GM19238 (cell line): ENCODE results near the gene OARD1.
A peak's percentile ranks its signal among the peaks of the same experiment; 100 is the strongest.
"Not testable (repeated sequence)": the region's sequence is repeated elsewhere in the genome, so short reads cannot be mapped to it uniquely, and the experiment has no call there.

Experiments
- DNase-seq: peaks from one replicate; pipeline ENCODE4 v3.0.0; 2011; ENCODE audit warnings: low spot score; ENCODE audit not compliant: insufficient read length

The OARD1 gene, protein sequence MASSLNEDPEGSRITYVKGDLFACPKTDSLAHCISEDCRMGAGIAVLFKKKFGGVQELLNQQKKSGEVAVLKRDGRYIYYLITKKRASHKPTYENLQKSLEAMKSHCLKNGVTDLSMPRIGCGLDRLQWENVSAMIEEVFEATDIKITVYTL

DNA sequence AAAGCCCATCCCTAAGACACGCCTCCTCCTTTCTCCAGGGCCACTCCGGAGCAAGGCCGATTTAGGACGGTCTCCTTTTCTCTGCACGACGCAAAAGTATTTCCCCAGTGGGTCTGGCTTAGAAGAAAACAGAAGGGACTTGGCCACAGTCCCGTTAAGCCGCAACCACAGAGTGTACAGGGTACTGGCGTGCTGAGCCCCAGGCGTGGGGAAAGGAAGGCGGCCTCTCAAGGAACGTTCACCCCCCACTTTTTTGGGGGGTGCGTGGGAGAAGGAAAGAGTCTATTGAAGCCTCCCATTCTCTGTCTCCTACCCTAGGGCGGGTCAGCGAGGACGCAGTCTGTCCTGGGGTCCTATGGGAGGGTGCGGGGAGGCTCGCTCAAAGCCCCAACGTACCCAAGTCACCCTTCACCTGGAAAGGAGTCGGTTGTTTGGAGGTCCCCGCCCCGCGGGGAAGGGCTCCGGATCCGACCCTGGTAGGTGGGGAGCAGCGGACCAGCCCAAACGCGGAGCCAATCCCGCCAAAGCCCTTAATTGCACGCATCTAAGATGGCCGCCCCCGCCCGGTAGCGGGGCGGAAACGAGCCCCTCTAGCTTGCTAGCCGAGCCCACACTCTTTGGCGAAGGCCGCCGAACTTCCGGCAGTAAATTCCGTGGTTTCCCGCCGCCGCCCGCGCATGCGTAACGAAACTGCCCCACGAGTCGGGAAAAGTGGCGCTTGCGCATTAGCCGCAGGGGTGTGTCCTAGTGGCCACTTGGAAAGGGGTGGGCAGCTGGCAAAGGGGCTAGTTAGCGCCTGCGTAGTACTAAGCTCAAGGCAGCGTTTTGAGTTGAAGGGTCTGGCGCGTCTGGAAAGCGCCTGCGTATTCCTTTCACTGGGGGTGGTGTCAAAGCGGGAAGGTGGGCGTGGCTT, at the start of gene OARD1:
Gene OARD1, minus strand, starts transcription at position 434 of the 913 bp plus-strand sequence. CDS start 722 bp downstream, outside the sequence.
- peak; percentile 79 for DNase-seq

DNA sequence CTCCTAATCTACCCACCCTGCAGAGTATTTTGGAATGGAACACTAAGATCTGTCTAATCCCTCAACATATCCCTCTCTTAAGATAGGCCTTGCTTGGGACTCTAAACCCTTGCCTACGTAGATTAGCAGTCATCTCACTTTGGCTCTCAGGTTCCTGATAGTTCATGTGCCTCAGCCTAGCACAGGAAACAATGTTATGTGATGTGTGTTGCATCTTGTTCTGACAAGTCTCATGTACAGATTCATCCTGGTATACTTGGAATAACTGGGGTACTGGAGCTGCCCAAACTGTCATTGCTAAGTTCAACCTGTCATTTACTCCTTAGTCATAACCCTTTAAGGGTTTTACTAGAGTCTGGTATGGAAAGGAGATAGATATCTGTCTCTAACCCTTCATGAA, 47.9 kb upstream of the OARD1 start:
- no peak for DNase-seq

DNA sequence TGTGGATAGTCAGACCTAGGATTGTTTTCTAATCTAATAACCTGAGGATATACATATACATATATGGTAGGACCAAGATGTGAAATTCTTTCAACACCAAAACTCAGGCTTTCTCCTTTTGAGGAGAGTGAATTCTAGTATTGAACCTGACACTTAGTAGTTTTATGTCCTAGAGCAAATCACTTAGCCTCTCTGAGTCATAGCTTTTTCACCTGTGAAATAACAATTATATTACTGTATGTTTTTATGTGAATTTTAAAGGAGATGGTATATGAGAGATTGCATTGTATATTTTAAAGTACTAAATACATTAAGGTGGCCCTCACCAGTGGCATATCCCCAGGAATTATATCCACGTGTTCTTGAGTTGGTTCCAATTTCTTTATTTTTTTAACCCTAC, 47.4 kb upstream of the OARD1 start:
- DNase-seq = no peak

DNA sequence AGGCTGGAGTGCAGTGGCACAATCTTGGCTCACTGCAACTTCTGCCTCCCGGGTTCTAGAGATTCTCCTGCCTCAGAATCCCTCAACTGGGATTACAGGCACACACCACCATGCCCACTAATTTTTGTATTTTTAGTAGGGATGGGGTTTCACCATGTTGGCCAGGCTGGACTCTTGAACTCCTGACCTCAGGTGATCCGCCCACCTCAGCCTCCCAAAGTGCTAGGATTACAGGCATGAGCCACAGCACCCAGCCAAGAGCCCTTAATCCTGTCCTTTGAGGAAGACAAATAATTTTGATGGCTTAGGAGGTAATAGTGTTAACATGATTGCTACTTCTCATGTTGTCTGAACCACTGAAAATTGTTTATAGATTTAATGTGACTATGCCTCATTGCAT, 42.9 kb upstream of the OARD1 start:
- DNase-seq = not testable (repeated sequence)

DNA sequence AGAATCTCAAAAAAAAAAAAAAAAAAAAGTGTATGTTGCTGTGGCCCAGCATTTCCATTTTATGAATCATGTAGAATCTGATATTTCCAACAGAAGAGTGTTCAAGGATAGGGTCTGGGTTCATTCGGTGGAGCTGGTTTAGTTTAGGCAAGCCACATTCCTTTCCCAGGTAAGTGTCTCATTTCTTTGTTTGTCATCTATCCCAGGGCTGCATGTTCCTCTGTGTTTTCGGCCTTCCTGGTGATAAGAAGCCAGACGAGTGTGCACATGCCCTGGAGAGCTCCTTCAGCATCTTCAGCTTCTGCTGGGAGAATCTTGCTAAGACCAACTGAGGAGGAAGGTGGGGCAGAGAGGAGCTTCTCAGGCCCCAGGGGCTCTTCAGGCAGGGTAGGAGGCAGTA, 38.9 kb upstream of the OARD1 start:
- DNase-seq = no peak

DNA sequence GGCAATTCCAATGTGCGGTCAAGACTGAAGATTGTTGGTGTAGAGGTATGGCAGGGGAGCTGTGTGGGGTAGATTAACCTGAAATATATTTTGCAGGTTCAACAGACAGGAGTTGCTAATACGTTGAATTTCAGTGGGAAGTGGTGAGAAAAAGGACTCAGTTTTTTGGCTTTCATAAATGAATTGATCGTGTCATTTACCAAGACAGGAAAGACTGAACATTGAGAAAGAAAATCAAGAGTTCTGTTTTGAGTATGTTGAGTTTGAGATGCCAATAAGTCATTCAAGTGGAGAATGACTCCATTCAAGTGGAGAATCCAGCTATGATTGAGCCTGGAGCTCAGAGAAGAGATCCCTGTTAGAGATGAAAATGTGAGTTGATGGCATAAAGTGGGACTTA, 31.7 kb upstream of the OARD1 start:
- no peak for DNase-seq

DNA sequence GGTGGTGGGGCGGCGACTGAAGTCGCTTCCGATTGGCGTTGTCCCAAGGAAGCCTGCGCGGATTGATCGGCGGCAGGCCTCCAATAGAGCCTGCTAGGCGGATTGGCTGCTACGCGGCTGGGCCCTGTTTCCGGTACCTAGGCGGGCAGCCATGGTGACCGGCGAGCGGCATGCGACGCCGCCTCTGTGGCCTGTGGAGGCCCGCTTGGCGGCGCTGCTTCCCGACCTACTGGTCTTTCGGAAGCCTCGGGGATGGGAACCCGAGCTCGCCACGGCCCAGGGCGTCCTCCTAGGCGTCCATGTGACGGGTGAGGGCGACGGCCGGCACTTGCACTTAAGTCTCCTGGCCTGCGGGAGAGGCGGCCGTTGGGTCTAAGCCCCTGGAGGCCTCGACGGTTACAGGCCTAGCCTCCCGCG, 28.7 kb upstream of the OARD1 start:
- DNase-seq = no peak

DNA sequence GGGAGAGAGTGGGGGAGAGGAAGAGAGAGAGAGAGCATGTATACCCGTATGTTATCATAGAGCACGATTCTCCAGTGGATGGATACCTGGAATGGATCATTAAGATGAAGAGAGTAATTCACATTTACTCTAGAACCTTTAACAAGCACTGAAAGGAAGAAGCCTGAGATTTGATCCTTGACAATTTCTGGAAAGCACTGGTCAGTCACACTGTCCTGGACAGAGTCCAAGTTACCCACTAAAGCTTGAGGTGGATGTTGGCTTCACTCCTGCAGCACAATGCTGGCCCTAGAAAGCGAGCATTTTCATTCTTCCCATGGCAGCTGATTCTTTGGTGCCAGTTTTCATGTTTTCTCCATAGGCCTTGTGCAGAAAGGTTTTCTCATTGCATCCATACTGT, 26.2 kb upstream of the OARD1 start:
- no peak for DNase-seq

DNA sequence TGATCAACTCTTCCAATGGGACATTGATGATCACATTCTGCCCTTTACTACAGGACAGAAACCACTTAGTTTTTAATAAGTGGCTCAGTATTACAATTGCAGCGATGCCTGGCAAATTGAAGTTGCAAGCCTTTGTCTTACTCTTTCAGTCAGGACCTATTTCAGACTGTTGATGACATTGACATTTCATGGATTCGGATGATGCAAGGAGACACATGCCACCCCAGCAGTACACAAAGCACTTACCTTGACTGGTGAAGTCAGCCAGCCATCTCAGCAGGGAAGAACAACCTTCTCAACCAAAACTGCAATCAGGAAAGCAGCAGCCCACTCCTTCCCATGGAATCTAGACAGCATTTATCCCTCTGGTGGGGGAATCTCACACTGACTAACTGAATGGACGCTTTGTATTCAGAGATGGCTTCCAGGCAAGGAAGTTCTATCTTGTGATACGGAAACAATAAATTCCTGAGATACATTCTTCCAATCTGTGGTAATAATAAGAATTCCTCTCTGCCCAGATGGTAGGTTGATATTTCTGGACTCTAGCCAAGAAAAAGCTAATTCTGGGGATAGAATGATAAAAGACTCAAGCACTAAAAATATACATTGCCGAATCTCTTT, 25.4 kb upstream of the OARD1 start:
- no peak for DNase-seq

DNA sequence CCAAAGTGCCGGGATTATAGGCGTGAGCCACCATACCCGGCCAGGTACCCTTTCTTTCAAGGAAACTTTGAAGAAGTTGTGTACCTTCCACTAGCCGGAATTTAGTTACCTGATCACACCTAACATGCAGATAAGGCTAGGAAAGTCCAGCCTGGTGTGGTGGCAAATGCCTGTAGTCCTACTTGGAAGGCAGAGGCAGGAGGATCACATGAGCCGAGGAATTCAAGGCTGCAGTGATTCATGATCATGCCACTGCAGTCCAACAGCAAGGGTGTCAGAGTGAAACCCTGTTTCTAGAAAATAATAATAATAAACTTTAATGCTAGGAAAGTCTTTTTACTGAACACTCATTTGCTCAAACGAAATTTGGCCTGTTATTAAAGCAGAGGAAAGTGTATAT, 21.6 kb upstream of the OARD1 start:
- DNase-seq = no peak

DNA sequence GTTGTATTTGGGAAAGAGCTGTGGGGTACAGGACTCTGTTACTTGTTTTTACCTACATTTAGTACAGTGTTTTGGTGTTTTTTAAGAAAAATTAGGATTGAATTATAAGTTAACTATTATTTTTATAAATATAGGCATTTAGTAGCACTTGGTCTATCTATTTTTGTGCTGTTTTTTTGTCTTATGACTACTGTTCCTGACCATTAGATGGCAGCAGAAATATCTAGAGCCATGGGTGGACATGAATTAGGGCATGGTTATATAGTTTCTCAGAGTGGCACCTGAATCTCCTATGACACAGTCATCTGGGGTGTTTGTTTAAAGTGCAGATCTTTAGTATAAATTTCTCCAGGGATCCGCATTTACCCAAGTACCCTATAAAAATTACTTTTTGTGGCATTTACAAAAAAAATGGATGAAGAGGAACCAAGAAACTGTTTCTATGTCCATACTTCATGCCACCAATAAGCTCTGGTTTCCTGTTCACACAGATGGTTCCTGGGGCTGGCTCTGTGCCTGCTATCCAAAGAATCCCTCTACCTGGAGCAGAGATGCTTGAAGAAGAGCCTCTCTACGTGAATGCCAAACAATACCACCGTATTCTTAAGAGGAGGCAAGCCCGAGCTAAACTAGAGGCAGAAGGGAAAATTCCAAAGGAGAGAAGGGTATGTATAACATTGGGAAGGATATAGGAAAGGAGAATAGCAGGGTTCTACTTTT, 20.4 kb upstream of the OARD1 start:
- DNase-seq = no peak

DNA sequence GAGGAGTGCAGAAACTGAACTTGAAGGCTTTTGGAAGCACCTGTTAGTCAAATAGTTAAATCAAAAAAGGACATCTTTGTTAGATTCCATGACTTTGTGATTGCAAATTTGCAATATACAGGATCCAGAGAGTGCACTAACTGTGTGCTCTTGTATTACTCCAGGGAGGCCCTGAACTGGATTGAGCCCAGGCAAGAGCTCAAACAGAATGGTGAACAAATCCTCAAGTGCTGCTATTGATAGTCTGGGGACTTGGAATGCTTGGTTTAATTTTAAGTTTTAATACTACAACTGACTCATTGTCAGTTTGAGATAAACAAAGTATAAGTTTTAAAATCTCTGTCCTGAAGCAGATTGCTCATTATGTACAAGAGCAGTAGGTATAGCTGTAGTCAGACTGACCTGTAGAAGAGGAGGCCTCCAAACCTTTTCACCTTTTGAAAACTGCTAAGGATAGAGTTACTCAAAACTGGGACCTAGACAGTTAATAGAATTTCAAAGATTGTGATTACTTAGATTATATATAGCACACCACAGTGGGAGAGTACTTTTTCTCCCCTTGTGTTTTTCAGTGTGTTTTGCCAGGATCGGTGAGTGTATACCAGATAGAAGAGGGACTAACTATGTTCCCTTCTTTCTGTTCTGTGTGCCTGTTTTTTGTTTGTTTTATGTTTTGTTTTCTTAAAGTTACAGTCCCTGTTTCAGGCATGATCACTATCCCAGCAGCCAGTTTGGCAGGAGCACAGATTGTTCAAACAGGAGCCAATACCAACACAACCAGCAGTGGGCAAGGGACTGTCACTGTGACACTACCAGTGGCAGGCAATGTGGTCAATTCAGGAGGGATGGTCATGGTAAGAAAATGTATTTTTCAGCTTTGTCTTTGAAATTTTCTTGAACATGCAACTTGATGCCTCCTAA, 18.9 kb upstream of the OARD1 start:
- DNase-seq = no peak

DNA sequence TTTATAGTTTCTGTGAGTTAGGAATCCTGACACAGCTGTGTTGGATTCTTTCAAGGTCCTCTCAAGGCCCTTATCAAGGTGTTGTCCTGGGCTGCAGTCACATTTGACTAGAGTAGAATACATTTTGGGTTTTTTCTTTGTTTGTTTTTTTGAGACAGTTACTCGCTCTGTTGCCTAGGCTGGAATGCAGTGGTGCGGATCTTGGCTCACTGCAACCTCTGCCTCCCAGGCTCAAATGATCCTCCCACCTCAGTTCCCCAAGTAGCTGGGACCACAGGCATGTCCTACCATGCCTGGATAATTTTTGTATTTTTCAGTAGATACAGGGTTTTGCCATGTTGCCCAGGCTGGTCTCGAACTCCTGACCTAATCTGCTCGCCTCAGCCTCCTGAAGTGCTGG, 16.3 kb upstream of the OARD1 start:
- no peak for DNase-seq

DNA sequence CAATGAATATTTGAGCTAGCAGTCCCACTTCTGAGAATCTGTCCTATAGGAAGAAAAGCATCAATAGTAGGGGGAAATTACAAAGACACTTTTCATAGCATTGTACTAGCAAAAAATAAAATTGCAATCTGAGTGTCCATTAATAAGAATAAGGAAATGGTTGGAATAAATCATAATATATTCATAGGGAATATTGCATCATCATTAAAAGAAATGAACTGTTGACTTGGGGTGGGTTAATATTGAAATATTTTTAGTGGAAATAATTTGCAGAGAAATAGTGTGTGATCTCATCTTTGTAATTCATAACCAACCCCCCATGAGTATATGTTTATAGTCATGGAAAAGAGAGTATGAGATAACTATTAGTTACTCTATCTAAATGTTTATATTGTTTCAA, 13.0 kb upstream of the OARD1 start:
- DNase-seq = no peak

DNA sequence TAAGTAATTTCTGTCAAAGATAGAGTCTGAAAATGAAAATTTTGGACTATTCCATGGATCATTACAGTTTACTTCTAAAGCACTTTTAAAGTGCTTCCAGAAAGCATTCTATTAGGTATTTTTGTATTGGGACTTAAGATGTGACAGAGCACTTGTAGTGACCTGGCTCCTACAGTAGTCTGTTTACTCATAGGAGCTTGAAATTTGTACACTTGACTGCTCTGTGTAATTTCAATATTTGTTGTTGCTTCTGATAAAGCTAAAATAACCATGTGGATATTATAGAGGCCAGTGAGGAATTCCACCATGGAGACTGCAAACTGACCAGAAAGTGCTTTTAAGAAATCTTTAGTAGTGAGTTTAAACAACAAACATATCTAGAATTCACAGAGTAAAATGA, 10.9 kb upstream of the OARD1 start:
- no peak for DNase-seq

DNA sequence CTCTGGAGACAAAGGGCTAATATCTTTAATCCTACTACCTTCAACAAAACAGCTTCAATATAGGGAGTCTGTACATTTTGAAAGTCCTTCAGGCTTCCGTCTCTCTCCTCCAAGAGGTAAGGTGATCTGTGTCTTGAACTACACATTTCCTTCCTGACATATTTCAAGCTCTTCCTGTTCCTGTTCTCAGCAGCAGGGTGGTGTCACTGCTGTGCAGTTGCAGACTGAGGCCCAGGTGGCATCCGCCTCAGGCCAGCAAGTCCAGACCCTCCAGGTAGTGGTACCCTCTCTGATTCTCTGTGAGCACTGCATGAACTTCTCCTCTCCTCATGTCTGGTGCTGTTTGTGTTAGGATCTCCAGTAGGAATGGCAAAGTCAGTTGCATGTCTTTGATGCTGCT, 8.5 kb upstream of the OARD1 start:
- DNase-seq = no peak

DNA sequence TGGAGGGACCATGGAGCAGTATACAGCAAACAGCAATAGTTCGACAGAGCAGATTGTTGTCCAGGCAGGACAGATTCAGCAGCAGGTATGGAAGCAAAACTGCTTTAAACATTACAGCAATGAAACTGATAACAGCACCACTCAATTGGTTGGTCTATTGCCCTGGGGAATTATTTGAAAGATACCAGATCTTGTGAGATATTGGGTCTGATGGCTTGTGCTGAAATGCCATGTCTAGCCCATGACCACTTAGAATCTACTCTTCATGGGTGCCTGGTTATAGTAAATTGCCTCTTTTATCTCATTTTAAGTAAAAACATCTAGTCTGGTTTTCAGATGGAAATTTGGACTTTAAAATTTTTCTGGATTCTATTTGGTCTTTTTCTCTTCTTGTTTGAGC, 6.9 kb upstream of the OARD1 start:
- DNase-seq = no peak

DNA sequence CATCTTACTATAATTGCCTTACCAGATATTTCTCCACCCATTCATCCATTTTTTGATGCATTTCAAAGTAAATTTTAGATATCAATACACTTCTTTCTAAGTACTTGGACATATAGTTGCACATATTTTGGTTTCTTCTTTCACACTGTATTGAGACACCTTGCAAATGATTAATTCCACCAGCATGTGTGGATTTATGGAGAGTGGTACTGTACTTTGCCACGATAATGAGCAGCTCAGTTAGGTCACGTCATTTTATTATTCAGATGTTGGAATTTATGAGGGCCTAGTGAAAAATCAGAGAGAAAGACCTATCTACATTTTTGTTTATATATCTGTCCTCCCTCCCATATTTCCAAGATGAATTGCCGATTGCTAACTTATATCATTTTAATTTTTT, 5.9 kb upstream of the OARD1 start:
- DNase-seq = no peak

DNA sequence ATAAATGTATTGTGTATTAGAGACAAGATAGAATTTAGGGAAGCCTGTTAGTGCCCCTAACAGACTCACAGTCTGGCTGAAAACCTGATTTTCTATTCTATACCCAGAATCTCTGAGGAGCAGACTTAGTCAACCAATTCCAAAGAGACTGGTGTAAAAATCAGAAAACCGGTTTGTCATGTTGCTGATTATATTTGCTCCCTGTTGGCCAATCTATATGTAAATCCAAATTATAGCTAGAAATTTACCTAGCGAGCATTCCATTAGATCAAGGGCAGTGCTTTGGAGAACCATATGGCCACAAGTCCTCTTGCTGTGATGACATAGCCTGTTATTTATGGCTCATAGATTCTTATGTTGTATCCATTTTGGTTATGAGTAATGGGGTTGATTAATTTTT, 5.4 kb upstream of the OARD1 start:
- DNase-seq = no peak

DNA sequence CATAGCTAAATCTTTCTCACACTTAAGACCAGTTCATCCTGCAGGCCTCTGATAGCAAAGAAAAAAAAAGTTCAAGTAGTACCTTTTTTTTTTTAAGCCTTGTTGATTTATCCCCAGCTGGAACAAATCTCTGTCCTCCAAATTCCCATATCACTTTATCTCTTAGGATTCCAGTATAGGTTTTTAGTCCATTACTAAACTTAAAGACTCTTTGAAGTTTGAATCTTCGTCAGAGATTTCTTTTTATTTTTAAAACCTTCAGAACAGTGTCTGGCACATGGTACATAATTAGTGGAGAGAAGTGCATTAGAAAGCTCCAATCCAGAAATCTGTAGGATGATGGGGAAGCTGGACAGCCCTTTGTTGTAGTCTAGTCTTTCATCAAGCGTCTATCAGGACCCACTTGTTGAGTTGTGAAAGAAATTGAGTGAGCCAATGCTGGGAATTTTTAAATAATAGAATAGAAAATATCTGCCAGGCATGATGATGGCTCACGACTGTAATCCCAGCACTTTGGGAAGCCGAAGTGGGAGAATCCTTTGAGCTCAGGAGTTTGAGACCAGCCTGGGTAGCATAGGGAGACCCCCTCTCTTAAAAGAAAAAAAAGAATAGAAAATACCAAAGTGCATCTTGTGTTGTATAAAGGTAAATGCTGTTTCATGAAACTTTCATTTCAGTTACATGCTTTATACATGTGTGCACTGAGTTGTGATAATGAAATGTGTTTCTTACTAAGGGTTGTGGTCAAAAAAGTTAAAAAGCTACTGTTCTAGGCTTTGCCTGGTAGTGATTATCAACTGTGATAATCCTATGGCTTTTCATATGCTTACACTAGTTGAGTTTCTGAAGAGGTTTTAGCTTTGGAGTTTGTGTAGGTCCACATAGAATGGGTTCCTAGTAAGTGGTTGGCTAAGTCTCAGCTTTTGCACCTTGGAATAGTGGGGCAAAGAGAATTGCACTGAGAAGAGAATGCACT, 3.8 kb upstream of the OARD1 start:
- DNase-seq = no peak
